Upper lobe of left lung (tissue), 4 donors: ENCODE data around the gene PTPRA.

ENCODE experiments used
- CTCF ChIP-seq, 6 experiments: fragments of 450-650 bp in 4 of 6; fragments of 200-600 bp in 2 of 6; sonication (generic) in 2 of 6; IDR thresholded peaks; one replicate each; pipeline ENCODE4 v1.5.1; 2016 to 2019; ENCODE audit warnings: antibody characterized with exemption in 6 of 6
- EP300 ChIP-seq, 4 donors: sonication (generic); formaldehyde crosslinking; IDR thresholded peaks; one replicate each; pipeline ENCODE4 v1.5.1; 2017; ENCODE audit warnings: antibody characterized with exemption in 4 of 4, control low read depth in 2 of 4
- POLR2A ChIP-seq, 4 donors: fragments of 450-650 bp; IDR thresholded peaks; one replicate each; pipeline ENCODE4 v1.5.1; 2016 to 2017; ENCODE audit warnings: antibody characterized with exemption in 4 of 4, mild to moderate bottlenecking in 2 of 4

DNA sequence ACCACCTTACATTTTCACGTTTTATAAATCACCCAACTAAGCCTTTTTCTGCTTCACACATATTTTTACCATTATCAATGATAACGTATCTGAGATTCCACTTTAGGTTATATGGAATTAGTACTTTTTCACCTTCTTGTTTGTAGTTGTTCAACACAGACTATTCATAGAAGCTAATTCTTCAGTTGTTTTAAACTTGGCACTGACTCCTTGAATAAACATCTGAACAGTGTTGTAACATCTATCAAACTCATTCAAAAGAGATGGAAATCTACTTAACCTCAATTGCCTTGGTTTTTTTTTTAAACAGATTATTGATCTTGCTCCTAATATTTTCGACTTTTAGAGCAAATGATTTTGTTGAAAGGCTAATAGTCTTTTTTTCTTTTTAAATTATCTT is 34.2 kb downstream of the PTPRA start:
- TF ChIP-seq CTCF (IDR thresholded peaks at IDR 0.05) (no peak), POLR2A (IDR thresholded peaks at IDR 0.05) (no peak), EP300 (IDR thresholded peaks at IDR 0.05) (no peak)
